GM19468 (cell line): ENCODE data around the gene PPARD.
"Not testable (repeated sequence)": the region's sequence is repeated elsewhere in the genome, so short reads cannot be mapped to it uniquely, and the experiment has no call there.

Experiments used
- ATAC-seq: cut with Tn5 transposase; IDR thresholded peaks from one replicate; pipeline ENCODE4 v1.9.1; 2021; ENCODE audit warnings: mild to moderate bottlenecking, moderate library complexity, moderate number of reproducible peaks; ENCODE audit not compliant: unreplicated experiment; ENCODE audit errors: extremely low read depth

Gene PPARD

DNA sequence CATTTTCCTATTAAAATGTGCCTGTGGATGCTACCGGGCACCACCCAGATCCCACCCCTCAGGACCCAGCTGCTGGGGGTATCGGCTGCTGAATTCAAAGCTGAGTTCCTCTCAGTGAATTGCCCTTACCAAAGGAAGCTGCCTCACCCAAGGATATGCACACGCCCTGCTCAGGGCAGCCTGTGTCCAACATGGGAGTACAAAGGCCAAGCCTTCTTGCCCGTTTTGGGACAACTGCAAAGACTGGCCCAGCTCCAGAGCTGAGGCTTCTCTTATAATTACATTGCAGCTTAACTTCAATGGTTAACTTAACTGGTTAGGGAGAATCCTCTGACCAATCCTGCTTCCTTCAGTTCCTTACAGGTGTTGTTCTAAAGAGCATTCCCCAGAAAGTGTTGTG lies 89.9 kb downstream of the PPARD start:
- no peak for ATAC-seq

DNA sequence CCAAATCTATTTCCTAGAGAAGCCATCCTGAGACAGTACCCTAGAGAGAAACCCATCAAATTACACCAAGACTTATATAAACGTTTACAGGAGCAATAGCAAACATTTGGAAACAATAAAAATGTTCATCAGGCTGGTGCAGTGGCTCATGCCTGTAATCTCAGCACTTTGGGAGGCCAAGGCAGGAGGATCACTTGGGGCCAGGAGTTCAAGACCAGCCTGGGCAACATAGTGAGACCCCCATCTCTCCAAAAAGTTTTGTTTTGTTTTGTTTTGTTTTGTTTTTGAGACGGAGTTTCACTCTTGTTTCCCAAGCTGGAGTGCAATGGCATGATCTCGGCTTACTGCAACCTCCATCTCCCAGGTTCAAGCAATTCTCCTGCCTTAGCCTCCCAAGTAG lies 90.3 kb downstream of the PPARD start:
- not testable (repeated sequence) for ATAC-seq

- no peak for ATAC-seq
These were observed 92.9 kb downstream of the PPARD start for GRCh38 chr6:35435074-35435837.

DNA sequence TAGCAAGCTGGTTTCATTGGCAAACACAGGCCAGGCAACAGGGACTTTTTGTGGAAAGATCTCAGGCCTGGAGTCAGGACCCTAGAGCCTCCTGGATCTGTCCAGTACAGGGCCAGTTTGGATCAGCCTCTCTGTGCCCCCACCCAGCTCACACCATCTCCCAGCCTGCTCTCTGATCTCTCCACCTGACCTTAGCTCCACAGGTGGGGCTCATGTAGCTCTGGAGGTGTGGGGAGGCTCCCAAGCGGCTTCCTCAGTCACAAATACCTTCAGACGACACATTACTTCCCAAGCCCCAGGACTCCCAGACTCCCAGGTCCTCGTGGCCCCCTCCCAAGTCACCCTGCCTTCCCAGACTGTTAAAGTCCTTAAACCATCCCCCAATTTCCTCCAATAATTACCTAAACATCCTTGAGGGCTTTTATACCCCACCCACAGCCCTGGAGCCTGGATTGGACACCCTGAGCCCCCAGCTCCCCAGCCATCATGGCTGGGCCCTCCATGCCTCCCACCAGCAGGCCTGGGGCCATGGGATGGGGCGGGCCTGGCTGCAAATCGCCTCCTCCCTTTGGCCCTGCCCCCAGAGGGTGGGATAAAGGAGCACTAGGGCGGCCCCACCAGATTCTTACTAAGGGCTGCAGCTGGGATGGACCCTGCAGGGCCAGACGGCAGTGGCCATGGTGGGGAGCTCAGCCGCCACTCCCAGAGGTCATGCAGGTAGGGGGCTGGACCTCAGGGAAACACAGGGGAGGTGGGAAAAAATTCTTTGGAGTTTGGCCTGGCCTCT lies 93.9 kb downstream of the PPARD start:
- no peak for ATAC-seq

DNA sequence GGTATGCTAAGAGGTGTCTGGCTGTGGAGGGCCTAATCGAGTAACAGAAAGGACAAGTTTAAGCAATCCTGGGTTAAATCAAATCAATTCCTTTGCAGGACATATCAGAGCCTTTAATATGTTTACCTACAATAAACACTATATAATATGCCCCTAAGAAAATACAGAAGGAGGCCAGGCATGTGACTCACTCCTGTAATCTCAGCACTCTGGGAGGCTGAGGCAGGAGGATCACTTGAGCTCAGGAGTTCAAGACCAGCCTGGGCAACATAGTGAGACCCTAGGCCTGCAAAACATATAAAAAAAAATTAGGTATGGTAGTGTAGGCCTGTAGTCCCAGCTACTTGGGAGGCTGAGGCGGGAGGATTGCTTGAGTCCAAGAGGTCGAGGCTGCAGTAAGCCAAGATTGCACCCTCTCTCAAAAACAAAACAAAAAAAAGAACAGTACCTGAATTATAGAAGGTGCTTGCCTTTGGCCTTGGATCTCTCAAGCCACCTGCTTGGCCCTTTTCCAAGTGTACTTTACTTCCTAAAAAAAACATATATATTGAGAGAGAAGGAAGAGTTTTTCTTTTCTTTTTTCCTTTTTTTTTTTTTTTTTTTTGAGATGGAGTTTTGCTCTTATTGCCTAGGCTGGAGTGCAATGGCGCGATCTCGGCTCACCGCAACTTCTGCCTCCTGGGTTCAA lies 96.2 kb downstream of the PPARD start:
- ATAC-seq, result not testable (repeated sequence)

- no peak for ATAC-seq
These were observed 97.0 kb downstream of the PPARD start for GRCh38 chr6:35439308-35439707.

DNA sequence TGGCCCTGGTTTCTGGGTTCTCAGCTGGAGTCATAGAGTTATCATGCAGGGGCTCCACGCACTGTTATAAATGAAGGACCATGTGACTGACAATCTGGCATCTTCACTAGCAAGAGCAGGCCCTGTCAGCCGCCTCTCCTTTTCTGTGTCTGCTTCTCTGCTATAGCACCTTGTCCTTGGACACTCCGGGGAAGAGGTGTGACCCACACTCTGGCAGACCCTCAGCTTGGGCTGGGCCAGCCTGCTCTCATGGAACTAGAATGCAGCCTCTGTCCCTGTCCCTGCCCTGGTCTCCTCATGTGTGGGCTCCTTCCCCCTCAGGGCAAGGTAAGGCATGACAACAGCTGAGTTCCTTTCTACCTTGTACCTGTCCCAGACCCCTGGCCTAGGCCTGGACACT lies 98.8 kb downstream of the PPARD start:
- no peak for ATAC-seq

- no peak for ATAC-seq
These were observed 99.3 kb downstream of the PPARD start for GRCh38 chr6:35441642-35442041.

DNA sequence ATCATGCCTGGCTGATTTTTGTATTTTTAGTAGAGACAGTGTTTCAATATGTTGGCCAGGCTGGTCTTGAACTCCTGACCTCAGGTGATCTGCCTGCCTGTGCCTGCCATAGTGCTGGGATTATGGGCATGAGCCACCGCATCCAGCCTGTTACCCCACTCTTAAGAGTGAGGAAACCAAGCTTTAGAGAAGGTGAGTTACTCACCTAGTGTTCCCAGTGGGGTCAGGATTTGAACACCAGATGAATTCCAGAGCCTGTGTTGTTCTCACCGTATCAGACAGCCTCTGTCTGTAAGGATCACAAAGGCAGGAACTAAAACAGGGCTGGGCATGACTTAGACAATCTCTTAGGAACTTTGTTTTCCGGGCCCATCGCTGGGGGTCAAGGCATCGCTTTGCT lies 100.3 kb downstream of the PPARD start:
- no peak for ATAC-seq

- no peak for ATAC-seq
These were observed 101.1 kb downstream of the PPARD start for GRCh38 chr6:35443341-35444030.

DNA sequence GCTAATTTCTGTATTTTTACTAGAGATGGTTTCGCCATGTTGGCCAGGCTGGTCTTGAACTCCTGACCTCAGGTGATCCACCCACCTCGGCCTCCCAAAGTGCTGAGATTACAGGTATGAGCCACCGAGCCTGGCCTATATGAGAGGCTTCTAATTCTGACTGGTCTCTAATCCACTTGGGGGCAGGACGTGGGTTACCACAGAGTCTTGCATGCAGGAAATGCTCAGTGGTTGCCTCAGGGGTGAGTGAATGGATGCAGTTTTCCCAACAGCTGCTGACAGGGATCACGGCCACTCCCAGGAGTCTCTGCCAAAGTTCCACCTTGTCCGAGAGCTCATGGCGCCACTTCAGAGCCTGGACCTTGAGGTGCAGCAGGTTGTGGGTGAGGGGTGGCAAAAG lies 103.3 kb downstream of the PPARD start:
- no peak for ATAC-seq

DNA sequence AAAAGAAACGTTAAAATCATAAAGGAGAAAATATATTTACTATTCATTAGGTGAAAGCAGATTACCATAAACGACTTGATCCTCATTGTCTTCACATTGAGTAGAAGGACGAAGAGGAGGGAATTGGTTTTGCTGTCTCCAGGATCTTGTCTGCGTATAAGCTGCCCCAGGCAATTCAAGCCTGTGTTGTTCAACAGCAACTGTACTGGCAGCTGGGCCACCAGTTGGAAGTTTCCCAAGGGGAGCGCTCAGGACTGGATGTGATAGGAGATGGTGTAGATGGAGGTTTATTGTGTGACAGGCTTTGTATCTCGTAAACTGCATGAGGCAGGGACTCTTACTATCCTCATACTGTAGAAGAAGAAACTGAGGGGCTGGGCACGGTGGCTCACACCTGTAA lies 105.8 kb downstream of the PPARD start:
- no peak for ATAC-seq

DNA sequence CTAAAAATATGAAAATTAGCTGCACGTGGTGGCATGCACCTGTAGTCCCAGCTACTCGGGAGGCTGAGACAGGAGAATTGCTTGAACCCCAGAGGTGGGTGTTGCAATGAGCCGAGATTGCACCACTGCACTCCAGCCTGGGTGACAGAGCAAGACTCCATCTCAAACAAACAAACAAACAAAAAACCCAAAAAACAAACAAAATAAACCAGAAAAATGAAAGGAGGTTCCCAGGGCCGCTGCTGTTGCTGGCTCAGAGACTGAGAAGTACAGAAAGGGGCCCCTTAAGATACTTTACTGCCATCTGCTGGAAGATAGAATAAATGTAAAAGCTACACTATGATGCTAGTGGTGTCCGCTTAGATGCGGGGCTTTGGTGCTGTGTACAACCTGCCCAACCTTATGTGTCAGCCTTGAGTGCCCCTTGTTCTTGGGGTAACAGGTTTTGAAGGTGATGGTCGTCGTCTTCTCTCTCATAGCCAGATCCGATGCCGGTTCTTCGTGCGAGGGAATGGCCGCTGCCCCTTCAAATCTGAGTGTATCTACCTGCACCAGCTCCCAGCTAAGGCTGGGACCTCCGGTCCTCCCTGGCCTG lies 107.0 kb downstream of the PPARD start:
- no peak for ATAC-seq

GRCh38 chr6:35451354-35452182 lies 109.2 kb downstream of the PPARD start:
- no peak for ATAC-seq

DNA sequence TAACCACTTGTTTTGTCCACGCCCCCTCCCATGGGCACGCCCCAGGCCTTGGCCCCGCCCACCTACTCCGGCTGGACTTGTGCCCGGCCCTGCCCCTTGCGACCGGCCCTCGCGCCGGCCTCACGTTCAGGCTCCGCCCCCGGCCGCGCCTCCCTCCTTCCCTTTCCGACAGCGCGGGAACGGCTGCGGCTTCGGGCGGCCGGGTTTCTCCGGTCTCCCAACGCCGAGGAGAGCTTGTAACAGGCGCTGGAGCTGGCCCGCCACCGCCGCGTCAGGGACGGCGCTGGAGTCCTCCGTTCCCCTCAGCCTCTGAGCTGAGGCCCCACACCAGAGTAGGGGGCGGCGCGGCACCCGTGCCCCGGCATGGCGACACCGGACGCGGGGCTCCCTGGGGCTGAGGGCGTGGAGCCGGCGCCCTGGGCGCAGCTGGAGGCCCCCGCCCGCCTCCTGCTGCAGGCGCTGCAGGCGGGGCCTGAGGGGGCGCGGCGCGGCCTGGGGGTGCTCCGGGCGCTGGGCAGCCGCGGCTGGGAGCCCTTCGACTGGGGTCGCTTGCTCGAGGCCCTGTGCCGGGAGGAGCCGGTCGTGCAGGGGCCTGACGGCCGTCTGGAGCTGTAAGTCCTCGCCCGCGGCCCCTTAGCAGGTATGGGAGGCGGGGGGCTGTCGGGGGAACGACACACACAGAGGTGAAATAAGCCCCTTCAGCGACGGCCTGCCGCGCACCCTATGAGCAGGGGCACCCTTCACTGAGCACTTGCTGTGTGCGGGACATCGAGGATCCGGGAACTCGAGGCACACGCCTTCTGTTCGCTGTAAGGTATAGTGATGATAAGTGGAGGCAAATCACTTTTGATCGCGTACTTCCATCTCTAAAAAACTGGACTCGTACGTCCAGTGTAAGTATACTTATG lies 110.1 kb downstream of the PPARD start, which contains the start of gene FANCE:
FANCE (plus strand) TSS at position 156 of the 908 bp plus-strand sequence; CDS start at position 364, 208 bp downstream.
- ATAC-seq, result peak; percentile 63

DNA sequence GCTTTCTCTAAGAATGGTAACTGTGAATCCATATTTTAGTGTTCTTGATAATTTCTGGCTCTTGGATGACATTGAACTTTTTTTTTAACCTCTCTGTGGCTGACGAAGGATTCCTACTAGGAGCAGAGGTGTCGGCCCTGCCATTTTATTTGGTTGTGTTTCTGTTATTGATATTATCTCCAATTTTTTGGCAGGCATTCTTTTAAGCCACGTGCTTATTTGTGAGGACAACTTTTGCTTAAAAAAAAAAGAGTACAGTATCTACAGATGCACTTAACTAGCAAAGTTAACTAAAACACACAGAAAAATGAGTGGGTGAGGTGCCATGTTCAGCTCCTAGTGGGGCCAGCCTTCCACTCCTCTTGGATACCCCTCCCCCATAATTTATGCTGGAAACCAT lies 110.9 kb downstream of the PPARD start:
- ATAC-seq, result no peak

GRCh38 chr6:35454391-35455110 lies 112.2 kb downstream of the PPARD start:
- no peak for ATAC-seq
